Ovary (tissue), 3 donors: ENCODE results near the gene PANK4.
"Not testable (repeated sequence)": the region's sequence is repeated elsewhere in the genome, so short reads cannot be mapped to it uniquely, and the experiment has no call there.

Experiments
- CTCF ChIP-seq, 3 donors: fragments of 450-650 bp in 2 of 3; fragments of 200-600 bp in 1 of 3; IDR thresholded peaks; one replicate each; pipeline versions ENCODE4 v1.5.1 to v1.8.0; 2016 to 2022; ENCODE audit warnings: antibody characterized with exemption in 3 of 3, mild to moderate bottlenecking in 1 of 3
- POLR2A ChIP-seq: fragments of 450-650 bp; IDR thresholded peaks from one replicate; pipeline ENCODE4 v1.6.1; 2017; ENCODE audit warnings: antibody characterized with exemption, mild to moderate bottlenecking, moderate library complexity
- donor health status: DM: no; HTN: no; CAD: no.

DNA sequence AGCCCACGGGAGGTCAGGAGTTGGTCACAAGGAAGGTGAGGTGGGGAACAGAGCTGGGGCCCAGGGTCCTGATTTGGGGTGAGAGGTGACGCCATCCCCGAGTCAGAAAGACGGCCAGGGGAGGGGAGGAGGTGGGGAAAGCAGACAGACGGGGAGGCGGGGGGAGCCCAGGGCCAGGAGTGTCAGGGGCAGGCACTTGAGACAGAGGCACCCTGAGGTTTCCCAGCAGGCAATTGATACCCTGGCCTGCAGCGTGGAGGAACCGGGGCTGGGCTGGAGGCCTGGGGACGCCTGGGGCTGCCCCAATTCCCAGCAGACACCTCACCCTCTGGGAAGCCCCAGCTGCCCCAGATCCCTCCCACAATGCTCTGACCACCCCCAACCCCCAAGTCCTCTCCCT lies 26.7 kb upstream of the PANK4 start:
- not testable (repeated sequence) for TF ChIP-seq CTCF (IDR thresholded peaks at IDR 0.05); POLR2A
